ENCODE measurements around the gene SEC24A. TPM values are rescaled to one million over a fixed set of nuclear protein-coding genes. Genes with fewer than 3 reads are reported as not detected.

SEC24A gene
- total RNA-seq, 3 donors from 2014 or later = 23.0 to 30.4 (median 23.9) TPM

DNA sequence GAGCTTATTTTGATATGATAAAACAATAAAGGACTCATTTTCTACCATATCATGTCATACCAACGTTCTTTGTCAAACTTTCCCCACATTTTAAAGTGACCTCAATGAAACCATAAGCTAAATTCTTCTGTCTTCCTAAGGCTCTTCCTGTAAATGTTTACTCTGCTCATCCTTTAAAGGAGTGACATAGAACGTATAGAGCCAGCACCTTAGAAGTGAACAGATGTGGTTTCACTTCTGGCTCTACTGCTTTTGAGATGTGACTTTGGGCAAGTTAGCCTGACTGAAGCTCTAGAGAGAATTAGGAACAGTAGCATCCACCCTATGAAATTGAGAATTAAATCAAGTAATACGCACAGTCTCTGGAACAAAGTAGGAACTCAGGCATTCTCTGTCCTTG, 40.0 kb upstream of the SEC24A start:
- ATAC-seq (peak; percentile 19), DNase-seq (no peak)
- no peaks in the 10 kb centered on the region for H3K36me3 ChIP-seq (ENCODE audit: low read depth)
- intact Hi-C loops (cut with DNase I, micrococcal nuclease) = no loop called here
- no peak overlapping the region for H3K4me3 ChIP-seq
- no peaks in the 10 kb centered on the region for H3K9me3 ChIP-seq
- TF ChIP-seq, protein P1, sequence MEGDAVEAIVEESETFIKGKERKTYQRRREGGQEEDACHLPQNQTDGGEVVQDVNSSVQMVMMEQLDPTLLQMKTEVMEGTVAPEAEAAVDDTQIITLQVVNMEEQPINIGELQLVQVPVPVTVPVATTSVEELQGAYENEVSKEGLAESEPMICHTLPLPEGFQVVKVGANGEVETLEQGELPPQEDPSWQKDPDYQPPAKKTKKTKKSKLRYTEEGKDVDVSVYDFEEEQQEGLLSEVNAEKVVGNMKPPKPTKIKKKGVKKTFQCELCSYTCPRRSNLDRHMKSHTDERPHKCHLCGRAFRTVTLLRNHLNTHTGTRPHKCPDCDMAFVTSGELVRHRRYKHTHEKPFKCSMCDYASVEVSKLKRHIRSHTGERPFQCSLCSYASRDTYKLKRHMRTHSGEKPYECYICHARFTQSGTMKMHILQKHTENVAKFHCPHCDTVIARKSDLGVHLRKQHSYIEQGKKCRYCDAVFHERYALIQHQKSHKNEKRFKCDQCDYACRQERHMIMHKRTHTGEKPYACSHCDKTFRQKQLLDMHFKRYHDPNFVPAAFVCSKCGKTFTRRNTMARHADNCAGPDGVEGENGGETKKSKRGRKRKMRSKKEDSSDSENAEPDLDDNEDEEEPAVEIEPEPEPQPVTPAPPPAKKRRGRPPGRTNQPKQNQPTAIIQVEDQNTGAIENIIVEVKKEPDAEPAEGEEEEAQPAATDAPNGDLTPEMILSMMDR (IDR thresholded peaks at IDR 0.05) = no peak
- peaks cover 3% of the 10 kb centered on the region for H3K4me1 ChIP-seq (ENCODE audit: low read depth)

DNA sequence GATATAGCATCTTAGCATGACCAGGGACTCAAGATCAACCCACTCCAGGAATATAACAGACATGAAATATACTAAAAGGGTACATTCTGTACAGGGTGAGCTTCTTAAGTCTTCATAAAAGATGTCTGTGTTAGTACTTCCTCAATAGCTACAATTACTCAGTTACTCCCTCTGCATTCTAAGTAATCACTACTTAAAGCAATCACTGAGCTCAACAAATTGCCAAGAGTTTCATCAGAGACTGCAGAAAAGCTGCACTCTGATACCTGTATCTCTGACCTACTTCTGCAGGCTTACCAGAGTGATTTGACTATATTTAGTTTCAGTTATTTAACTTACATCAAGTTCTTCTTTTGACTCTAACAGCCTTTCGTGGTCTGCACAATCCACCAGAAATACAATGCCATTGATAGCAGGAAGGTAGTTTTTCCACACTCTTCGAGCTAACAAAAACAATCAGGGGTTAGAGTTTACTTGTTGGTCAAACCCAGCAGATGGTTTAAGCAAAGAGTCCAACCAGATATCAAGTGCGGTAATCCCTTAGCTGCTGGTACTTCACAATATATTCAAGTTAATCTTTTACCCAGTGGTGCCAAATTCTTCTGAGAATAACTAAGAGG, 39.2 kb upstream of the SEC24A start:
- peak; percentile 74 for ATAC-seq
- TF ChIP-seq, protein P1 (IDR thresholded peaks at IDR 0.05) = no peak
- no peak overlapping the region for H3K4me3 ChIP-seq
- H3K36me3 ChIP-seq (ENCODE audit: low read depth) = no peaks in the 10 kb centered on the region
- no peak for DNase-seq
- H3K4me1 ChIP-seq (ENCODE audit: low read depth) = peaks cover 3% of the 10 kb centered on the region
- no peaks in the 10 kb centered on the region for H3K9me3 ChIP-seq
- intact Hi-C loops (cut with DNase I, micrococcal nuclease) = no loop called here

DNA sequence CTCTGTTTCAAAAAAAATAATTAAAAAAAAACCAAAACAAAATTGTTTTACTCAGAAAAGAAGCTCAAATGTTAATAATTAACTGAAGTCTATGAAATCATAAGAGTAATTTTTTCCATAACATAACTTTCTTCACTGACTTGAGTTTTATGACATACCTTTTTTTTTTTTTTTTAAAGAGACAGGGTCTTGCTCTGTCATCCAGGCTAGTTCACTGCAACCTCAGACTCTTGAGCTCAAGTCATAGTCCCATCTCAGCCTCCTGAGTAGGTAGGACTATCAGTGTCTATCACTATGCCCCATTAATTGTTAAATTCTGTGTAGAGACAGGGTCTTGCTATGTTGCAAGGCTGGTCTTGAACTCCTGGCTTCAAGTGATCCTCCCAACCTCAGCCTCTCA, 37.9 kb upstream of the SEC24A start:
- DNase-seq = no peak
- no peak overlapping the region for H3K4me3 ChIP-seq
- peak; percentile 16 for ATAC-seq
- TF ChIP-seq, protein P1 (IDR thresholded peaks at IDR 0.05) = no peak
- intact Hi-C loops (cut with DNase I, micrococcal nuclease) = no loop called here
- peaks cover 3% of the 10 kb centered on the region for H3K4me1 ChIP-seq (ENCODE audit: low read depth)
- no peaks in the 10 kb centered on the region for H3K36me3 ChIP-seq (ENCODE audit: low read depth)
- H3K9me3 ChIP-seq = no peaks in the 10 kb centered on the region

DNA sequence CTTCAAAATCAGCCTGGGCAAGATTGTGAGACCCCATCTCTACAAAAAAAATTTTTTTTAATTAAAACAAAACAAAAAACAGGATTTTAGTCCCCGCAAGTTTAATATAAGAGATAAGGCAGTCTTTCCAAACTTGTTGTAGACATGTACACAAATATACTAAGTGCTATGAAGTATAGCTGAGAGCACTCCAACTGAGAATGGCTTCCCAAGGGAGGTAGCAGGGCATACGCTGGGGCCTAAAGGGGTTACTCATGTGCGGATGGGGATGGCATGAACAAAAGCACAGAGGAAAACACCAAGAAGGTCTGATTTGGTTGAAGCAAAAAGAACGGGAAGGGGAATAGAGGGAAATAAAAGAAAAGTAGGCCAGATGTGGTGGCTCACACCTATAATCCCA, 37.1 kb upstream of the SEC24A start:
- Histone ChIP-seq H3K4me1 (ENCODE audit: low read depth) (peaks cover 3% of the 10 kb centered on the region), H3K9me3 (no peaks in the 10 kb centered on the region), H3K4me3 (no peak overlapping the region), H3K36me3 (ENCODE audit: low read depth) (peaks cover under 1% of the 10 kb centered on the region)
- DNase-seq (no peak), ATAC-seq (no peak)
- TF ChIP-seq, protein P1 (IDR thresholded peaks at IDR 0.05) = no peak
- intact Hi-C loops (cut with DNase I, micrococcal nuclease) = no loop called here

DNA sequence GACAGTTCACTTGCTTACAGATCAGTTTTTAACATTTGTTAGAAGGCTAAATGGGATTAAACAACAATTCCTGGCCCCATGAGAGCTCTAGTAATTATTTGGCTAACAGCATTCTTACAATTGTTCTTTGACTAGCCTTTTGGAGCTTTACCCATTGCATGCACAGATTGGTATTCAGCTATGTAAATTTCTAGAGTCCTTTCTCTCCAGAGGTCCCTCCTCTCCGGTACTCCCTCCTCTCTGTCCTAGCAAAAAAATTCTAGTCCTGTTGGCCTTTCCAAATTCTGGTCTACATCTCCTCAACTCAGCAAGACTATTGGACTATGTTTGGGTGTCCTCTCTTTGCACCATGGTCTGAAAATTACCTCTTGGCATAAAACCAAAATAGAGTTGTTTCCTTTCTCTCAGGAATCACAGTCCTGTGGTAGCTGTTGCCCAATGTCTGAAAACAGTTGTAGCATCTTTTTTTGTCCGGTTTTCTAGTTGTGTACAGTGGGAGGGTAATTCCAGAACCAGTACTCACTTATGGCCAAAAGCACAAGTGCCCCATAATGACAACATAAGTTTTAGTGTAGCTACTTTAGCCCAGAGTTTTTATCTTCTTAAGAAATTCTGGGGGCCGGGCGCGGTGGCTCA, 34.0 kb upstream of the SEC24A start:
- Histone ChIP-seq H3K36me3 (ENCODE audit: low read depth) (peaks cover 13% of the 10 kb centered on the region), H3K9me3 (no peaks in the 10 kb centered on the region), H3K4me3 (no peak overlapping the region), H3K4me1 (ENCODE audit: low read depth) (peaks cover 3% of the 10 kb centered on the region)
- TF ChIP-seq, protein P1 (IDR thresholded peaks at IDR 0.05) = no peak
- intact Hi-C loops (cut with DNase I, micrococcal nuclease) = no loop called here
- DNase-seq (no peak), ATAC-seq (no peak)

Measured in mucosa of descending colon (tissue), 3 donors.